ENCODE measurements around the gene CDC42BPA. TPM values are rescaled to one million over a fixed set of nuclear protein-coding genes. Genes with fewer than 3 reads are reported as not detected.

The CDC42BPA gene
- total and polyA plus RNA-seq, 2 donors (not counting 1 experiment from before 2014, with no cell fraction given), result 26.4 to 77.1 TPM

- Histone ChIP-seq H3K36me3 (ENCODE audit: control insufficient read depth, insufficient read depth, low read length) (no peaks in the 10 kb centered on the region), H3K79me2 (ENCODE audit: control insufficient read depth, insufficient read depth, low read length) (no peaks in the 10 kb centered on the region), H3K27ac (ENCODE audit: insufficient read depth, low read length) (no peak overlapping the region), H3K4me1 (ENCODE audit: control insufficient read depth, extremely low read depth, insufficient read depth, low read length) (no peaks in the 10 kb centered on the region), H3K4me2 (ENCODE audit: extremely low read depth, insufficient read depth, low read length) (no peak overlapping the region), H3K27me3 (ENCODE audit: control insufficient read depth, insufficient read depth, low read length) (no peaks in the 10 kb centered on the region), H4K20me1 (ENCODE audit: control insufficient read depth, extremely low read depth, insufficient read depth, low read length) (no peaks in the 10 kb centered on the region), H3K9me3 (ENCODE audit: control insufficient read depth, insufficient read depth, low read depth, low read length) (no peaks in the 10 kb centered on the region), H3K4me3 (replicated peaks in 1 of 4; ENCODE audit: control extremely low read depth in 1 of 4, insufficient read depth in 1 of 4, low read depth in 3 of 4, low read length in 4 of 4) (no peak overlapping the region), H2AFZ (ENCODE audit: low read length) (no peak overlapping the region), H3K9ac (ENCODE audit: insufficient read depth, low read length) (no peak overlapping the region)
- TF ChIP-seq EZH2 (IDR thresholded peaks at IDR 0.05; ENCODE audit: low read length, missing control alignments) (no peak), CTCF (conservative IDR thresholded peaks at IDR 0.05 in 1 of 2, IDR thresholded peaks at IDR 0.05 in 1 of 2; ENCODE audit: low read depth in 1 of 2, low read length in 2 of 2) (no peak)
- no peak for DNase-seq (ENCODE audit: low read depth in 2 of 2)
Observed at GRCh38 chr1:226989085-226989920, 329.0 kb downstream of the CDC42BPA start.

GRCh38 chr1:226988334-226988666 is 330.0 kb downstream of the CDC42BPA start:
- Histone ChIP-seq H3K9ac (ENCODE audit: insufficient read depth, low read length) (no peak overlapping the region), H3K36me3 (ENCODE audit: control insufficient read depth, insufficient read depth, low read length) (no peaks in the 10 kb centered on the region), H3K4me1 (ENCODE audit: control insufficient read depth, extremely low read depth, insufficient read depth, low read length) (no peaks in the 10 kb centered on the region), H3K9me3 (ENCODE audit: control insufficient read depth, insufficient read depth, low read depth, low read length) (no peaks in the 10 kb centered on the region), H4K20me1 (ENCODE audit: control insufficient read depth, extremely low read depth, insufficient read depth, low read length) (no peaks in the 10 kb centered on the region), H3K4me2 (ENCODE audit: extremely low read depth, insufficient read depth, low read length) (no peak overlapping the region), H3K27me3 (ENCODE audit: control insufficient read depth, insufficient read depth, low read length) (no peaks in the 10 kb centered on the region), H3K79me2 (ENCODE audit: control insufficient read depth, insufficient read depth, low read length) (no peaks in the 10 kb centered on the region), H3K4me3 (replicated peaks in 1 of 4; ENCODE audit: control extremely low read depth in 1 of 4, insufficient read depth in 1 of 4, low read depth in 3 of 4, low read length in 4 of 4) (no peak overlapping the region), H2AFZ (ENCODE audit: low read length) (no peak overlapping the region), H3K27ac (ENCODE audit: insufficient read depth, low read length) (no peak overlapping the region)
- no peak for TF ChIP-seq EZH2 (IDR thresholded peaks at IDR 0.05; ENCODE audit: low read length, missing control alignments)
- no peak for TF ChIP-seq CTCF (conservative IDR thresholded peaks at IDR 0.05 in 1 of 2, IDR thresholded peaks at IDR 0.05 in 1 of 2; ENCODE audit: low read depth in 1 of 2, low read length in 2 of 2)
- no peak for DNase-seq (ENCODE audit: low read depth in 2 of 2)

GRCh38 chr1:226987623-226988333 is 330.5 kb downstream of the CDC42BPA start:
- no peaks in the 10 kb centered on the region for H3K4me1 ChIP-seq (ENCODE audit: control insufficient read depth, extremely low read depth, insufficient read depth, low read length)
- H3K4me2 ChIP-seq (ENCODE audit: extremely low read depth, insufficient read depth, low read length), result no peak overlapping the region
- H3K9me3 ChIP-seq (ENCODE audit: control insufficient read depth, insufficient read depth, low read depth, low read length), result no peaks in the 10 kb centered on the region
- H4K20me1 ChIP-seq (ENCODE audit: control insufficient read depth, extremely low read depth, insufficient read depth, low read length), result no peaks in the 10 kb centered on the region
- H3K9ac ChIP-seq (ENCODE audit: insufficient read depth, low read length), result no peak overlapping the region
- H2AFZ ChIP-seq (ENCODE audit: low read length), result no peak overlapping the region
- DNase-seq (ENCODE audit: low read depth in 2 of 2), result no peak
- no peaks in the 10 kb centered on the region for H3K36me3 ChIP-seq (ENCODE audit: control insufficient read depth, insufficient read depth, low read length)
- no peaks in the 10 kb centered on the region for H3K79me2 ChIP-seq (ENCODE audit: control insufficient read depth, insufficient read depth, low read length)
- no peaks in the 10 kb centered on the region for H3K27me3 ChIP-seq (ENCODE audit: control insufficient read depth, insufficient read depth, low read length)
- TF ChIP-seq EZH2 (IDR thresholded peaks at IDR 0.05; ENCODE audit: low read length, missing control alignments) (no peak), CTCF (conservative IDR thresholded peaks at IDR 0.05 in 1 of 2, IDR thresholded peaks at IDR 0.05 in 1 of 2; ENCODE audit: low read depth in 1 of 2, low read length in 2 of 2) (no peak)
- H3K27ac ChIP-seq (ENCODE audit: insufficient read depth, low read length), result no peak overlapping the region
- H3K4me3 ChIP-seq (replicated peaks in 1 of 4; ENCODE audit: control extremely low read depth in 1 of 4, insufficient read depth in 1 of 4, low read depth in 3 of 4, low read length in 4 of 4), result no peak overlapping the region
